Tibial artery (tissue), 4 donors: ENCODE data around the gene F8.

Experiments
- DNase-seq, 2 donors: peaks; one replicate each; pipeline ENCODE4 v3.0.0-alpha.2; 2019
- H3K27ac ChIP-seq, 2 donors: fragments of 200-600 bp; sonication (generic) in 1 of 2; 1 replicate in 1 of 2; 2 replicates in 1 of 2; pipeline ENCODE4 v1.5.1; 2018 to 2019; ENCODE audit warnings: mild to moderate bottlenecking in 1 of 2
- H3K27me3 ChIP-seq, 2 donors: fragments of 200-600 bp; sonication (generic) in 1 of 2; one replicate each; pipeline versions ENCODE4 v1.5.1 to v1.6.0; 2016 to 2019
- H3K36me3 ChIP-seq, 3 donors: fragments of 200-600 bp; sonication (generic) in 2 of 3; one replicate each; pipeline ENCODE4 v1.5.1; 2016 to 2019; ENCODE audit warnings: mild to moderate bottlenecking in 2 of 3
- H3K4me1 ChIP-seq, 4 donors: fragments of 200-600 bp; sonication (generic) in 2 of 4; 1 replicate in 3 of 4; 2 replicates in 1 of 4; pipeline ENCODE4 v1.5.1; 2016 to 2019
- H3K4me3 ChIP-seq, 2 donors: fragments of 200-600 bp; sonication (generic) in 1 of 2; 1 replicate in 1 of 2; 2 replicates in 1 of 2; pipeline ENCODE4 v1.5.1; 2018 to 2019; ENCODE audit warnings: mild to moderate bottlenecking in 2 of 2
- H3K9me3 ChIP-seq, 3 donors: fragments of 200-600 bp; sonication (generic) in 1 of 3; one replicate each; pipeline ENCODE4 v1.5.1; 2016 to 2019
- intact Hi-C: fragments of 100-400 bp; cut with DNase I; formaldehyde crosslinking; loops from one replicate; pipeline ENCODE4 v1.15.0; 2023; ENCODE audit warnings: low total_unique reads
- TF ChIP-seq, protein P1 (sequence below), 2 experiments: fragments of 200-600 bp in 1 of 2; fragments of 450-650 bp in 1 of 2; IDR thresholded peaks; one replicate each; pipeline ENCODE4 v1.5.1; 2017 to 2019; ENCODE audit warnings: antibody characterized with exemption in 2 of 2, mild to moderate bottlenecking in 1 of 2, moderate library complexity in 1 of 2

F8 gene

DNA sequence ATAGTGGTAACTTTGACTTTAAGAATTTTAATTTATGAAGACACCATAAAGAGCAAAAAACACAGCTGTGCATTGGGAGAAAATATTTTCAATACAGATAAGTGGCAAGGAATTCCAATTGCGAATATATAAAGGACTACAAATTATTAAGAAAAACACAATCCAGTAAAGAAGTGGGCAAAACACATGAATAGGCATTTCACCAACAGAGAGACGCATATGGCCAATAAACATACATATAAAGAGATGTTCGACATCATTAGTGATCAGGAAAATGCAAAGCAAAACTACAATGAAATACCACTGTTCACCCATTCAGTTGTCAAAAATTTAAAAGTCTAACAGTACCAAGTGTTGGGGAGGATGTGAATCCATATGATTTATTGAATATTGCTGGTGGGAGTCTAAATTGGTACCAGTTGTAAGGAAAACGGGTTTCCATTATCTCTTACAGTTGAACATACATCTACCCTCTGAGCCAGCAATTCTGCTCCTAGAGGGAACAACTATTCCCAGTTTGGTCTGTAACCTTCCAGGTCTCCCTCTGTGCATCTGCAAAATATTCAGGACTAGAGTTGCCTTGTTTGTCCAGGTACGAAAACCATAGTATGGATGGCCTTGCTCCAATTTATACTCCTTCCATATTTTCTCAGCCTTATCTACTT lies 215.6 kb downstream of the F8 start:
- Histone ChIP-seq H3K27ac (no peak overlapping the region), H3K27me3 (no peaks in the 10 kb centered on the region), H3K4me1 (peaks cover 0 to 3% (median 0%) of the 10 kb centered on the region in 4 donors), H3K4me3 (no peak overlapping the region), H3K9me3 (no peaks in the 10 kb centered on the region), H3K36me3 (no peaks in the 10 kb centered on the region)
- intact Hi-C loops, result no loop called here
- TF ChIP-seq, protein P1, sequence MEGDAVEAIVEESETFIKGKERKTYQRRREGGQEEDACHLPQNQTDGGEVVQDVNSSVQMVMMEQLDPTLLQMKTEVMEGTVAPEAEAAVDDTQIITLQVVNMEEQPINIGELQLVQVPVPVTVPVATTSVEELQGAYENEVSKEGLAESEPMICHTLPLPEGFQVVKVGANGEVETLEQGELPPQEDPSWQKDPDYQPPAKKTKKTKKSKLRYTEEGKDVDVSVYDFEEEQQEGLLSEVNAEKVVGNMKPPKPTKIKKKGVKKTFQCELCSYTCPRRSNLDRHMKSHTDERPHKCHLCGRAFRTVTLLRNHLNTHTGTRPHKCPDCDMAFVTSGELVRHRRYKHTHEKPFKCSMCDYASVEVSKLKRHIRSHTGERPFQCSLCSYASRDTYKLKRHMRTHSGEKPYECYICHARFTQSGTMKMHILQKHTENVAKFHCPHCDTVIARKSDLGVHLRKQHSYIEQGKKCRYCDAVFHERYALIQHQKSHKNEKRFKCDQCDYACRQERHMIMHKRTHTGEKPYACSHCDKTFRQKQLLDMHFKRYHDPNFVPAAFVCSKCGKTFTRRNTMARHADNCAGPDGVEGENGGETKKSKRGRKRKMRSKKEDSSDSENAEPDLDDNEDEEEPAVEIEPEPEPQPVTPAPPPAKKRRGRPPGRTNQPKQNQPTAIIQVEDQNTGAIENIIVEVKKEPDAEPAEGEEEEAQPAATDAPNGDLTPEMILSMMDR (IDR thresholded peaks at IDR 0.05), result no peak
- DNase-seq, result no peak

DNA sequence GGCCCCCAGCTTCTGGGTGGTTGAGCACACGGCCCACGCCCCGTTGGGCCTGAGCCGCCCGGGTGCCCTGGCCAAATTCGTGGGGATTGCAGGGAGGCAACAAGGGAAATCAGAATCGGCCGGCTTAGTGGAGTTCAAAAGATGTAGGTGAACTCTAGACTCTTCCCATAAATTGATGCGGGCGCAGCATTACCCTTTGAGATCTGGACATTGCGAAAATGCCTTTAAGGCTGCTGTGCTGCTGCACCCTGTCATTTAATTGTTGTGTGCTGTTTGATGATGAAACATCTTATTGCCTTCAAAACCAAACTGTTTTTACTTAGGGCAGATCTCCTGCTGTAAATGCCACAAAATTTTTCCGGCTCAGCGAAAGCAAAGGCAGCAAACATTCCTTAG lies 216.8 kb downstream of the F8 start:
- intact Hi-C loops, result no loop called here
- Histone ChIP-seq H3K27me3 (no peaks in the 10 kb centered on the region), H3K4me3 (peak overlapping the region; percentile 64 to 74), H3K27ac (peak overlapping the region; percentile 70 to 76), H3K36me3 (no peaks in the 10 kb centered on the region), H3K9me3 (no peaks in the 10 kb centered on the region), H3K4me1 (peaks cover 0 to 3% (median 0%) of the 10 kb centered on the region in 4 donors)
- no peak for DNase-seq
- TF ChIP-seq, protein P1 (IDR thresholded peaks at IDR 0.05), result no peak

DNA sequence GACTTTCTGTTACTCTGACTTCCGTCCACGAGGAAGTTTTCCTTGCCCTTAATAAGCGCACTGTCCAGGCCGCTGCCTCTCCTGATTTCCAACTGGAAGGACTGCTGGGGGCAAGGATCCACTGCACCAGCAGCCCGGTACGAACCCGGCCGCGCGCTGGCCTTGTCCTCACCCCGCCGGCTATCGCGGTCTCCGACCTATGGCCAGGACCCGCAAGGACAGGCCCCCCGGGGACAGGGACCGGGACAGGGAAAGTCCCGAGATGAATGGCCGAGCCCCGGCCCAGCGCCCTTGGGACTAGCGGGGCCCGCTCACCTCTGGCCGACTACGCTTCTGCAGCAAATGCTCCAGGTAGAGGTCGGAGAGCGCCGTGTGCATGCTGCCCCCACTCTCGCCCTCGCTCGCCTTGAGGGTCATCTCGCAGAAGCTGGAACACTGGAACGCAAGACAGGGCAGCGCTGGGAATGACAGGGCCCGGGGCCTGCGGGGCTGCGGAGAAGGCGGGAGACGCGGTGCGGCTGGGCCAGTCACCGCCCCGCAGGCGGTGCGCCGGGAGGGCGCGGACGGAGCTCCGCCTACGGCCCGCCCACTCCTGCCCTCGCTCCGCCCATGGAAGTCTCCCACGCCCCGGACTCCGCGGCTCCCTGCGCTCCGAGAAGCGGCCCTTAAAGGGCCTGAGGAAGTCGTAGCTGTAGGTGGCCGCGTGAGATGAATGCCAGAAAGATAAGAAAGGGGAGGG lies 217.4 kb downstream of the F8 start, which contains the start of gene MPP1:
Gene MPP1, minus strand, starts transcription at position 529 of the 739 bp plus-strand sequence. Its CDS starts 112 bp downstream, at position 417.
- Histone ChIP-seq H3K4me1 (peaks cover 0 to 3% (median 0%) of the 10 kb centered on the region in 4 donors), H3K27ac (peak within 1 kb of the TSS; percentile 70 to 76), H3K27me3 (no peaks in the 10 kb centered on the region), H3K9me3 (no peaks in the 10 kb centered on the region), H3K4me3 (peak within 1 kb of the TSS; percentile 64 to 74), H3K36me3 (no peaks in the 10 kb centered on the region)
- intact Hi-C loops, result no loop called here
- TF ChIP-seq, protein P1 (IDR thresholded peaks at IDR 0.05), result no peak
- peak; percentile 58 to 86 for DNase-seq

DNA sequence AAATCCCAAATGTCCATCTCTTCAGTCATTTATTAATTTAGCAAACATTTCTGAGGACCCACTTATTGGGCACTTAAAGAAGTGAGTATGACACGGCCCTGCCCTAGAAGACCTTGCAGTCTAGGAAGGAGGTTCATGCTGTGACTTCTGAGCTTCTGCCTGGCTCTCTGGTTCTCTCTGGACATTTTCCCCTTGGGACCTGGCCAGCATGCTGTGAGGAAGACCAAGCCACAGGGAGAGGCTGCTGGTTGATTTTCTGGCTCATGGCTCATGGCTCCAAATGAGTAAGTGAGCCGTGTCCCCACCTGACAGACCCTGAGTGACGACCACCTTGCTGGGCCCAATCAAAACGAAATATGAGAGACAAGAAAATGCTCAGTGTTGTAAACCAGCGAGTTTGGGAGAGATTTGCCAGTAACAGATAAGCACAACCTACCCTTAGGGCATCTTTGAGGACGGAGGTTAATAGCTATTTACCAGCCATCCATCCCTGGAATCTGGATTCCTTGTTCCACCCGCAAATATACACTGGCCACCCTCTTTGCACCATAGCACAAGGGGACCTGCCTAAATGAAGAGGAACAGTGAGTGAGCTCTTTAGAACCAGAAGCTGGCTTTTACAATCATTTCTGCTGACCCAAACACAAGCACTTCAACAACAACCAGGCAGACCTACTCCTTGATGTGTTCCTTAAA lies 218.1 kb downstream of the F8 start:
- Histone ChIP-seq H3K36me3 (no peaks in the 10 kb centered on the region), H3K27me3 (no peaks in the 10 kb centered on the region), H3K4me3 (peak overlapping the region; percentile 64 to 74), H3K9me3 (no peaks in the 10 kb centered on the region), H3K4me1 (peaks cover 0 to 3% (median 0%) of the 10 kb centered on the region in 4 donors), H3K27ac (peak overlapping the region; percentile 70 to 76)
- intact Hi-C loops, result no loop called here
- no peak for DNase-seq
- TF ChIP-seq, protein P1 (IDR thresholded peaks at IDR 0.05), result no peak

DNA sequence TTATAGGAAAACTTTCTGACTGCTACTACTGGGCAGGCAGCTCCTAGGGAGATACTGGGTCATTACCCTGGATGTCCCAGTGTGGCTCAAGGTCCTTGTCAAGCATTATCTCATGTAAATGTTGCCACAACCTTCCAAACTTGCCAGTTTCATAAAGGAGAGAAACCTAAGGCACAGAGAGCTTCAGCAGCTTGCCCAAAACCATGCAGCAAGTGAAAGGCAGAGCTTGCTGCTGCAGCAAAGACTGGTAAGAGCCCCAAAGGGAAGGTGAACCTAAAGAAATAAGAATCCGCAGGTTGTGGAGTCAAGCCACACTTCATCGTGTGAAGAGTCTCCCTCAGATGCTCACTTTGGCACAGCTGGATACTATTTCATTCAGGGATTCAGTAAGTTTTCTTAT lies 219.6 kb downstream of the F8 start:
- H3K4me3 ChIP-seq, result no peak overlapping the region

More for the DNA sequence above, 219.6 kb downstream of the F8 start:
- Histone ChIP-seq H3K4me1 (peaks cover 0 to 3% (median 0%) of the 10 kb centered on the region in 4 donors), H3K27ac (no peak overlapping the region), H3K9me3 (no peaks in the 10 kb centered on the region), H3K27me3 (no peaks in the 10 kb centered on the region), H3K36me3 (no peaks in the 10 kb centered on the region)
- TF ChIP-seq, protein P1 (IDR thresholded peaks at IDR 0.05), result no peak
- intact Hi-C loops, result no loop called here
- DNase-seq, result no peak
